ENCODE data around the gene SAPCD2. TPM values are rescaled to one million over a fixed set of nuclear protein-coding genes. Genes with fewer than 3 reads are reported as not detected.

SAPCD2 gene
- polyA plus RNA-seq, 4 donors: 5.5 to 10.0 (median 8.6) TPM

GRCh38 chr9:137050570-137050969 lies 19.8 kb downstream of the SAPCD2 start:
- DNase-seq (ENCODE audit: low read depth in 4 of 4, low spot score in 2 of 4): no peak

- no peak for DNase-seq (ENCODE audit: low read depth in 4 of 4, low spot score in 2 of 4)
Observed at GRCh38 chr9:137049544-137050449, 20.6 kb downstream of the SAPCD2 start.

DNA sequence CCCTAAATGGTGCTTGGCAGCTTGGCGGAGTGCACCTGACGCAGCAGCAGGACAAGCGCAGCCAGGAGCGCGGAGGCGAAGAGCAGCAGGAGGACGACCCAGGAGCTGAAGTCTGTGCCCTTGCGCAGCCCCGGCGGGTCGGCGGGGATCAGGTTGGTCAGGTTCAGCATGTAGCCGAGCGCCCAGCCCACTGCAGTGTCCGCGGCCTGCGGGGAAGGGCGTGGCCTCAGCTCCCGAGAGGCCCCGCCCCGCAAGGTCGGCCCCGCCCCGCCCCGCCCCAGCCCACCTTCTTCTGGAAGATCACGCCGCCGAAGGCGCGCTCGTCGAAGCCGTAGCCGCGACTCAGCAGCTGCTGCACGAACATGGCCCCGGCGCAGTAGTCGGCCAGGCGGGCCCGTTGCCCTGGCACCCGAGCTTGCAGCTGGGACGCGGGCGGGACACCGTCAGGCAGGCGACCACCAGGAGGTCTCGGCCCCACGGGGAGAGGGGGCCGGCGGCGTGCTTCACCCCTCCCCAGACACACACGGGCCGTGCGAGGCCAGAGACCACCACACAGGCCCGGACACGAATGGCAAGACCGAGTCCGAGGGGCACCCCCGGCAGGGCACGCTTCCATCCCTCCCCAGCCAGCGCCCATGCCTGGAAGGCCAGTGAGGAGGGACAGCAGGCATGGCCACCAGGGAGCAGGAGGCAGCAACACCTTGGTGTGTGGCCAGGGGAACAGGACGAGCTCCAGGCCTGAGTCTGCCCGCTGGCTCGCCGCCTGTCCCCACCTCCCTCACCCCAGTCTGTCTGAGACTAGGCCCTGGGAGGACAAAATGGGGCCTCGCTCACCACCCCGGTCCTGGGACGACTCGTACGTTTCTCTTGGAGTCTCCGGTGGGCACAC lies 21.5 kb downstream of the SAPCD2 start:
- no peak for DNase-seq (ENCODE audit: low read depth in 4 of 4, low spot score in 2 of 4)

GRCh38 chr9:137046088-137046787 lies 24.1 kb downstream of the SAPCD2 start, which contains the start of gene NPDC1:
Gene NPDC1, minus strand, starts transcription at chr9:137046177. Its CDS starts 188 bp downstream, at chr9:137045989.
- peak in 1 of 4 donors; percentile 73 for DNase-seq (ENCODE audit: low read depth in 4 of 4, low spot score in 2 of 4)

DNA sequence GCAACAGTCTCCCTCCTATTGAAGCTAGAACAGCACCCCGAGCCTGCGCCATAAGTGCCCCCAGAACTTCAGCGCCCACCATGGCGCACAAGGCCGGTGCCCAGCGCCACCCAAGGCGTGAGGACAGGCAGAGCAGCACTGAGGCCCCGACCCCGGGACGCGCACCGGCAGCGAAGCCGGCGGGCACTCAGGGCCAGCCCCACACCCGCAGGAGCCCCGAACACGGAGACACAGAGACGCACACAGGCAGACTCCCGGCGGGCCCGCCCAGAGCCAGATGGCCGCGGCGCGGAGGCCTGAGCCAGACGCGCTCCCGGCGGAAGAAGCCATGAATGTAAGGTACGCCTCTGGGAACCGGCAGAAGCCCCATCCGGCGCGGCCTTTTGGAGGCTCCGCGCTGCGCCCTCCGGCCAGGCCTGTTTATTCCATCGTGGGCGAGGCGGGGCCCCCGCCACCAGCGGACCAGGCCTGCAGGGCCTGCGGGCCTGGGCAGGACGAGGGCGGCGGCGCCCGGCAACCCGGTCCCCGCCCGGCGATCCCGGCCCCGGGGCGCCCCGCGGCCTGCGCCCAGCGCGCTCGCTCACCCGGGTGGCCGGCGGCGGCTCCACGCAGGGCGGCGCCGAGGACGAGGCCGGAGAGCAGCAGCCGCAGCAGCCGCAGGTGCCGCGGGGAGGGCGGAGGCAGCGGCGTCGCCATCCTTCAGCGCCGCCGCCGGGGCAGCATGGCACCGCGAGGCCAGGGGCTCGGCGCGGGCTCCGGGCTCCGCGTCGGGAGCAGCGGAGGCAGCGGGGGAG lies 24.9 kb downstream of the SAPCD2 start:
- DNase-seq (ENCODE audit: low read depth in 4 of 4, low spot score in 2 of 4): no peak

- DNase-seq (ENCODE audit: low read depth in 4 of 4, low spot score in 2 of 4): no peak
Observed at GRCh38 chr9:137044502-137045177, 25.7 kb downstream of the SAPCD2 start.

DNA sequence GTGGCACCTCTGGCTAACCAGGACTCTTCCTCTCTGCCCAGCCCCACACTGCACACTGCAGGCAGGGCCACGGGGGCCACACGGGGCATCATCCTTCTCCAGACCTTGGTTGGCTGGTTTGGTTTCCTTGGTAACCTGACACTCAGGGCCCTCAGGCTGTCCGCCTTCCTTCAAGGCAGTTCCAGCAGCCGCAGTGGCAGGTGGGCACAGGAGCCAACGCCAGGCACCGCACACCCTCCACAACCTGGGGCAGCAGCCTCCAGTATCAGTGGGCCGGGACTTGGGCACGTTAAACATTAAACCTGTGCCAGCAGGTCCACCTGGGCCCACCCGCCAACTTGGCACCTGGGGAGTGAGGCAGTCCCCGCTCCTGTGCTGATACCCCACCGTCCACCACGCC lies 26.3 kb downstream of the SAPCD2 start:
- DNase-seq (ENCODE audit: low read depth in 4 of 4, low spot score in 2 of 4): no peak

GRCh38 chr9:137042751-137043727 lies 27.3 kb downstream of the SAPCD2 start:
- DNase-seq (ENCODE audit: low read depth in 4 of 4, low spot score in 2 of 4): no peak

- DNase-seq (ENCODE audit: low read depth in 4 of 4, low spot score in 2 of 4): no peak
Observed at GRCh38 chr9:137041124-137041523, 29.2 kb downstream of the SAPCD2 start.

DNA sequence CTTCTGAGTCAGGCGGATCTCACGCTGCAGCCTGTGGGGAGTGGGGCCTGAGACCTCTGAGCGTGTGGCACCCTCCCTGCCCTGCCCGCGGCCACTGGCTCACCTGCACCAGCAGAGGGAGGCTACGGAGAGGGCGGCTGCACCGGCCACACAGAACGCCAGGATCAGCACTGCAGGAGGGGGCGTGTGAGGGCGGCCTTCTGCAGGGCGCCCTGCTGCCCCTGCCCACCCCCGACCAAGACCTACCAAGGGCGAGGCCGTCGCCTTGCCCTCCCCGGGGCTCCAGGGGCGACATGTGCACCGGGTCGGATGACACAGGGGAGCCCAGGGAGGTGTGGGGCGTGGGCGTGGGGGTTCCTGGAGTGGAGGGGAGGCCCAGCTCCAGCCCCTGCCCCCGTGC lies 29.8 kb downstream of the SAPCD2 start:
- no peak for DNase-seq (ENCODE audit: low read depth in 4 of 4, low spot score in 2 of 4)

DNA sequence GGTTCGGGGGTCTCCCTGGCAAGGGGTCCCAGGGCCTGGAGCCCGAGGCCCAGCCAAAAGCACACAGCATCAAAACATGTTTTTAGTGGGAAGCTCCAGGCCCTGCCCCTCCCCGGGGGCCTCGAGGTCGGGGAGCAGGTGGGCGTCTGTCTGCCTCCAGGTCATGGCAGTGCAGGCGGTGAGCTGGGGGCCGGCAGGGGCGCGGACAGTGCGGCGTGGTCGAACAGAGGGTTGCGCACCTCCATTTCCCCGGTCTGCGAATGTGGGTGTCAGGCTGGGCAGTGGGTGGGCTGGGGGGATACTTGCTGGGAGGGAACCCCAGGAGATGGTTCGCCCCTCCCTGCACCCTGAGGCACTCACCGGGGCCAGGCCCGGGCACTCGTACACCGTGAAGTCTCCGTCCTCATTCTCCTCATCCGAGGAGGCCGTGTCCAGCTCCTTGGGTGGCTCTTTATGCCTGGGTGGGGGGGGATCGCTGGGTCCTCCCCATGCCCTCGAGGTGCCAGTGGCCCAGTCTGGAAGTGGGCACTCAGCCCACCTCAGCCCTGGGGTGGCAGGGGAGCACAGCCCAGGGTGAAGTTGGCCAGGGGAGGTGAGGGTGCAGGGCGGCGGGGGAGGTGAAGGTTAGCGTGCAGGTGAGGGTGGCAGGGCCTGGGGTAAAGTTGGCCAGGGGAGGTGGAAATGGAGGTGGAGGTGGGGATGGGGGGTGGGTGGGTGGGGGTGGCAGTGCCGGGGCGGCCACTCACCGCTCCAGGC lies 30.6 kb downstream of the SAPCD2 start:
- DNase-seq (ENCODE audit: low read depth in 4 of 4, low spot score in 2 of 4): no peak

GRCh38 chr9:137038916-137039315 lies 31.4 kb downstream of the SAPCD2 start:
- no peak for DNase-seq (ENCODE audit: low read depth in 4 of 4, low spot score in 2 of 4)

DNA sequence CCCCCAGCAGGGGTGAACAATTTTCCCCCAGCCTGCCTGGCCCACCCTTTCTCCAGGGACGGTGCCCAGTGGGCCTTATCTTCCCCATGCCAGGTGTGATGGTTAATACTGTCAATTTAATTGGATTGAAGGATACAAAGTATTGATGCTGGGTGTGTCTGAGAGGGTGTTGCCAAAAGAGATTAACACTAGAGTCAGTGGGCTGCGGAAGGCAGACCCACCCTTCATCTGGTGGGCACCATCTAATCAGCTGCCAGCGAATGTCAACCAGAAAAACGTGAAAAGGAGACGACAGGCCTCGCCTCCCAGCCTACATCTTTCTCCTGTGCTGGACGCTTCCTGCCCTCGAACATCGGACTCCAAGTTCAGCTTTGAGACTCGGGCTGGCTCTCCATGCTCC lies 32.9 kb downstream of the SAPCD2 start:
- no peak for DNase-seq (ENCODE audit: low read depth in 4 of 4, low spot score in 2 of 4)

DNA sequence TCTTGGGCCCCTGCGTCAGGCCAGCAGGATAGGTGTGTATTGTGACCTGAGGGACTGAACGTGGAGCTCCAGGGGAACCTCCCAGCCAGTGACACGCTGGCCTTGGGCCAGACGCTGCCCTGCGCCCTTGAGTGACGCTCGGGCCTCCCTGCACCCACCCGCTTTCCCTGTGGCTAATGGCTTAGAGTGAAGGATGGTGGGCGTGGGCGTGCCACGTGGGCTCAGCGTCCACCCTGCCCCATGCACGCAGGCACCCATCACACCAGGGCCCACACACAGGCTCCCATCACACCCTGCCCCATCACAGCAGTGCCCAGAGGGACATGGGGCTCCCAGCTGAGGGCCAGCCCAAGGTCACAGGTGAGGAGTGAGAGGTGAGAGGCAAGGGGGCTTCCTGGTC lies 33.3 kb downstream of the SAPCD2 start:
- no peak for DNase-seq (ENCODE audit: low read depth in 4 of 4, low spot score in 2 of 4)

GRCh38 chr9:137035937-137036336 lies 34.4 kb downstream of the SAPCD2 start:
- no peak for DNase-seq (ENCODE audit: low read depth in 4 of 4, low spot score in 2 of 4)

DNA sequence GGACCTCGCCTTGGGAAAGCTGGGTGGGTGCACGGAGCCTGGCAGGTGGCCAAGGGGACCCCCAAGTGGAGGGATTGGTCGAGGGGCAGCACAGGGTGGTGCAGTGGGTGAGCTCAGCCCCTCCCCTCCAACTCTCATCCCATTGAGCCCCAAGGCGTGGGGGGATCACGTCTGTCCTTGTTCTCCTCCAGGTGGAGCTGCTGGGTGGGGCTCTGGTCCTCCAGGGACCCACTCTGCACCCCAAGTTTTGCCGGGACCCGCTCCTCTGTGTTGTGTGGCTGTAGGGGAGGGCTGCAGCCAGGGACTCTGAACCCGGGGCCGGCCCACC lies 34.9 kb downstream of the SAPCD2 start:
- no peak for DNase-seq (ENCODE audit: low read depth in 4 of 4, low spot score in 2 of 4)

- DNase-seq (ENCODE audit: low read depth in 4 of 4, low spot score in 2 of 4): peak in 2 of 4 donors; percentile 66 to 76
Observed at GRCh38 chr9:137034709-137035506, 35.4 kb downstream of the SAPCD2 start.

Measured in left renal cortex interstitium (tissue), 4 donors.